Nephron (organoid): ENCODE measurements around the gene GBA2.

Experiments used
- H3K27ac Mint-ChIP-seq, 3 experiments: 2 replicates each; pipeline ENCODE4 v1.8.0; 2020; ENCODE audit warnings: mixed read lengths in 3 of 3, mild to moderate bottlenecking in 2 of 3, moderate library complexity in 1 of 3
- H3K27me3 Mint-ChIP-seq: 2 replicates; pipeline ENCODE4 v1.8.0; 2021; ENCODE audit warnings: low read depth, mild to moderate bottlenecking, moderate library complexity, mixed read lengths
- H3K36me3 Mint-ChIP-seq: 2 replicates; pipeline ENCODE4 v1.8.0; 2020; ENCODE audit warnings: low read depth, mixed read lengths
- H3K4me1 Mint-ChIP-seq: 2 replicates; pipeline ENCODE4 v1.8.0; 2020; ENCODE audit warnings: mixed read lengths
- H3K4me3 Mint-ChIP-seq, 3 experiments: 2 replicates each; pipeline ENCODE4 v1.8.0; 2020; ENCODE audit warnings: mild to moderate bottlenecking in 3 of 3, mixed read lengths in 3 of 3, moderate library complexity in 2 of 3
- H3K9me3 Mint-ChIP-seq: 2 replicates; pipeline ENCODE4 v1.8.0; 2020; ENCODE audit warnings: mixed read lengths
- CTCF ChIP-seq, 3 experiments: fragments of 200-600 bp; sonication (generic); IDR thresholded peaks; one replicate each; pipeline ENCODE4 v1.5.0; 2021; ENCODE audit warnings: antibody characterized with exemption in 3 of 3; ENCODE audit not compliant: unreplicated experiment in 3 of 3

Gene GBA2

GRCh38 chr9:35763181-35763580, 14.2 kb upstream of the GBA2 start:
- Mint-ChIP-seq H3K4me1 (peaks cover 19% of the 10 kb centered on the region), H3K4me3 (no peak overlapping the region), H3K9me3 (no peaks in the 10 kb centered on the region), H3K27me3 (no peaks in the 10 kb centered on the region), H3K27ac (no peak overlapping the region), H3K36me3 (no peaks in the 10 kb centered on the region)
- TF ChIP-seq CTCF (IDR thresholded peaks at IDR 0.05; ENCODE audit: unreplicated experiment in 3 of 3), result no peak

- Mint-ChIP-seq H3K9me3 (no peaks in the 10 kb centered on the region), H3K27ac (peak overlapping the region; percentile 2 to 59 (median 8)), H3K4me3 (peak overlapping the region in 1 of 3 experiments; percentile 45), H3K36me3 (peaks cover 5% of the 10 kb centered on the region), H3K4me1 (peaks cover 25% of the 10 kb centered on the region), H3K27me3 (no peaks in the 10 kb centered on the region)
- TF ChIP-seq CTCF (IDR thresholded peaks at IDR 0.05; ENCODE audit: unreplicated experiment in 3 of 3), result no peak
These were observed 11.6 kb upstream of the GBA2 start for GRCh38 chr9:35760651-35761050.

GRCh38 chr9:35759795-35760194, 10.8 kb upstream of the GBA2 start:
- peaks cover 10% of the 10 kb centered on the region for H3K36me3 Mint-ChIP-seq
- peak overlapping the region in 1 of 3 experiments; percentile 40 for H3K27ac Mint-ChIP-seq
- H3K27me3 Mint-ChIP-seq, result no peaks in the 10 kb centered on the region
- no peak for TF ChIP-seq CTCF (IDR thresholded peaks at IDR 0.05; ENCODE audit: unreplicated experiment in 3 of 3)
- H3K9me3 Mint-ChIP-seq, result no peaks in the 10 kb centered on the region
- H3K4me3 Mint-ChIP-seq, result peak overlapping the region; percentile 22 to 49 (median 23)
- H3K4me1 Mint-ChIP-seq, result peaks cover 25% of the 10 kb centered on the region

GRCh38 chr9:35758475-35759050, 9.5 kb upstream of the GBA2 start:
- Mint-ChIP-seq H3K36me3 (peaks cover 17% of the 10 kb centered on the region), H3K9me3 (no peaks in the 10 kb centered on the region), H3K4me1 (peaks cover 25% of the 10 kb centered on the region), H3K27me3 (no peaks in the 10 kb centered on the region), H3K4me3 (peak overlapping the region; percentile 46 to 73 (median 57)), H3K27ac (peak overlapping the region; percentile 29 to 54 (median 37))
- no peak for TF ChIP-seq CTCF (IDR thresholded peaks at IDR 0.05; ENCODE audit: unreplicated experiment in 3 of 3)

- H3K36me3 Mint-ChIP-seq, result peaks cover 23% of the 10 kb centered on the region
These were observed 8.9 kb upstream of the GBA2 start for GRCh38 chr9:35757892-35758275.

More at GRCh38 chr9:35757892-35758275, 8.9 kb upstream of the GBA2 start:
- no peak for TF ChIP-seq CTCF (IDR thresholded peaks at IDR 0.05; ENCODE audit: unreplicated experiment in 3 of 3)
- H3K9me3 Mint-ChIP-seq, result no peaks in the 10 kb centered on the region
- peaks cover 25% of the 10 kb centered on the region for H3K4me1 Mint-ChIP-seq
- H3K4me3 Mint-ChIP-seq, result peak overlapping the region; percentile 74 to 90 (median 88)
- H3K27me3 Mint-ChIP-seq, result no peaks in the 10 kb centered on the region
- peak overlapping the region; percentile 37 to 96 (median 73) for H3K27ac Mint-ChIP-seq
